Measurements from ENCODE around the gene IGSF8.

The IGSF8 gene

DNA sequence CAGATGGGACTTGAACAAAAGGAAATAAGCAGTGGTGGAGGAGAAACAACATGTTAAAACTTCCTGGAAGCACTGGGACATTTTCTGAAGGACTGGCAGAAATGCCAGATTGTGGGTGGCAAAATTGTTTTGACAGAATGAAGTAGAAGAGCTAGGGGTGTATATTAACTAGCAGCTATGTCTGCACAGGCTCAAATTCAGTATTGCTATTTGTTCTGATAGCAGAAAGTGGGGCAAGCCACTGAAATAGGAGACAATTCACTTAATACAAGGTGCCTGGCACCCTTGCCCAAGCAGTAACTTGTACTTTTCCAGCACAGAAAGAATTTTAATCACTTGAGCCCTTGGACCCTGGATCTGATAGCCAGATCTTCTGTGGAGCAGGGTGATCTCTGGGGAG, 54.9 kb downstream of the IGSF8 start:
- in situ Hi-C loops (cut with MboI; ENCODE audit: low sequenced_read_pairs) = no loop called here
